ENCODE measurements around the gene SUPT6H. TPM values are rescaled to one million over a fixed set of nuclear protein-coding genes. Genes with fewer than 3 reads are reported as not detected.

SUPT6H gene
- total RNA-seq, 2 donors from 2014 or later, result 54.4 to 57.6 TPM

Other genes starting within 250 kb of the SUPT6H start
- under 1 TPM in 1 of 2 donors, not detected in 1; 0.14 TPM for gene SLC13A2, start 188.6 kb upstream of the SUPT6H start, total RNA-seq
- gene FOXN1, start 155.9 kb upstream of the SUPT6H start, total RNA-seq, result not detected
- gene UNC119, start 109.6 kb upstream of the SUPT6H start, total RNA-seq, result 10 to 100 TPM; 12.9 to 15.6 TPM
- gene PIGS, start 90.7 kb upstream of the SUPT6H start, total RNA-seq, result 10 to 100 TPM; 27.6 to 33.8 TPM
- 1 to 10 TPM; 6.9 to 8.4 TPM for gene ALDOC, start 85.3 kb upstream of the SUPT6H start, total RNA-seq
- gene SPAG5, start 63.2 kb upstream of the SUPT6H start, total RNA-seq, result 1 to 10 TPM; 1.8 to 1.9 TPM
- 10 to 100 TPM in 1 of 2 donors, 1 to 10 TPM in 1; 4.7 to 10.1 TPM for gene RSKR, start 48.0 kb upstream of the SUPT6H start, total RNA-seq
- gene BLTP2, start 17.0 kb upstream of the SUPT6H start, total RNA-seq, result 100 to 1,000 TPM; 105 to 120 TPM
- 10 to 100 TPM; 30.7 to 33.5 TPM for gene SDF2, start 299 bp upstream of the SUPT6H start, total RNA-seq
- gene PROCA1, start 49.7 kb downstream of the SUPT6H start, total RNA-seq, result 1 to 10 TPM; 1.2 to 2.1 TPM
- gene RAB34, start 55.7 kb downstream of the SUPT6H start, total RNA-seq, result 10 to 100 TPM; 75.0 to 90.2 TPM
- 100 to 1,000 TPM; 981 to 999 TPM for gene RPL23A, start 57.8 kb downstream of the SUPT6H start, total RNA-seq
- 1 to 10 TPM; 2.2 to 3.1 TPM for gene TLCD1, start 64.0 kb downstream of the SUPT6H start, total RNA-seq
- 1 to 10 TPM; 2.3 TPM for gene NEK8, start 66.6 kb downstream of the SUPT6H start, total RNA-seq
- gene TRAF4, start 81.8 kb downstream of the SUPT6H start, total RNA-seq, result 10 to 100 TPM; 10.2 to 10.8 TPM
- gene FAM222B, start 180.6 kb downstream of the SUPT6H start, total RNA-seq, result 10 to 100 TPM; 13.8 to 19.2 TPM
- gene ERAL1, start 192.8 kb downstream of the SUPT6H start, total RNA-seq, result 10 to 100 TPM; 22.6 to 24.4 TPM
- 100 to 1,000 TPM in 1 of 2 donors, 10 to 100 TPM in 1; 99.0 to 101 TPM for gene FLOT2, start 235.5 kb downstream of the SUPT6H start, total RNA-seq
- 1 to 10 TPM; 3.7 to 4.0 TPM for gene DHRS13, start 240.9 kb downstream of the SUPT6H start, total RNA-seq